Measurements from ENCODE around the gene ATP2C2.

Gene ATP2C2

DNA sequence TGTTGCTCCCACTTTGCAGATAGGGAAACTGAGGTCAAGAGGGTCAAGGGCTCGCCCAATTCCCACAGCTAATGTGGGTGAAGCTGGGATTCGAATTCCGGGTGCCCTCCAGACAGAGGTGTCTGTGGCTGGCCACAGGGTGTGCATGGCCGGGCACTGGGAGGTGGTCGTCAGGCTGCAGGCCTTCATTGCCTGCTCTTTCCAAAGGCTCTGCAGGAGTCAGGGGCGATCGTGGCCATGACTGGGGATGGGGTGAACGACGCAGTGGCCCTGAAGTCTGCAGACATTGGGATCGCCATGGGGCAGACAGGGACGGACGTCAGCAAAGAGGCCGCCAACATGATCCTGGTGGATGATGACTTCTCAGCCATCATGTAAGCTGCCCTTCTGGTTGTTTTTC is 86.3 kb downstream of the ATP2C2 start:
- DNase-seq: no peak

DNA sequence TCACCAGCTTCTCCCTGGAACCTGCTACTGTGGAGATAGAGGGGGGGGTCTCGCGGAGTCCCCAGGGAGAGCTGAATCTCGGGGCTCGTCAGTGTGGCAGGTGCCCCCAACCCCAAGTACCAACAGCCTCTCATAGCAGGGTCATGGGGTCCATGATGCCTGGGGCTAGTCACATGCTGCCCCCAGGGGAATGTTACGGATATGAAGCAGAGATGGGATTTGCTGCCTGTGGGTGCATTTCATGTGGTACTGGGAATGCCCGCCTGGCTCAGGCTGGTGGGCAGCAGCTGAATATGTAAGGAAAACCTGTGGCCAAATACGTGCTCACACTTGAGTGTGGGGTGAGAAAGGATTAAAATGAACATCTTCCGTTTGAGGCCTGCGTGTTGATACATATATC is 86.7 kb downstream of the ATP2C2 start:
- DNase-seq: no peak

DNA sequence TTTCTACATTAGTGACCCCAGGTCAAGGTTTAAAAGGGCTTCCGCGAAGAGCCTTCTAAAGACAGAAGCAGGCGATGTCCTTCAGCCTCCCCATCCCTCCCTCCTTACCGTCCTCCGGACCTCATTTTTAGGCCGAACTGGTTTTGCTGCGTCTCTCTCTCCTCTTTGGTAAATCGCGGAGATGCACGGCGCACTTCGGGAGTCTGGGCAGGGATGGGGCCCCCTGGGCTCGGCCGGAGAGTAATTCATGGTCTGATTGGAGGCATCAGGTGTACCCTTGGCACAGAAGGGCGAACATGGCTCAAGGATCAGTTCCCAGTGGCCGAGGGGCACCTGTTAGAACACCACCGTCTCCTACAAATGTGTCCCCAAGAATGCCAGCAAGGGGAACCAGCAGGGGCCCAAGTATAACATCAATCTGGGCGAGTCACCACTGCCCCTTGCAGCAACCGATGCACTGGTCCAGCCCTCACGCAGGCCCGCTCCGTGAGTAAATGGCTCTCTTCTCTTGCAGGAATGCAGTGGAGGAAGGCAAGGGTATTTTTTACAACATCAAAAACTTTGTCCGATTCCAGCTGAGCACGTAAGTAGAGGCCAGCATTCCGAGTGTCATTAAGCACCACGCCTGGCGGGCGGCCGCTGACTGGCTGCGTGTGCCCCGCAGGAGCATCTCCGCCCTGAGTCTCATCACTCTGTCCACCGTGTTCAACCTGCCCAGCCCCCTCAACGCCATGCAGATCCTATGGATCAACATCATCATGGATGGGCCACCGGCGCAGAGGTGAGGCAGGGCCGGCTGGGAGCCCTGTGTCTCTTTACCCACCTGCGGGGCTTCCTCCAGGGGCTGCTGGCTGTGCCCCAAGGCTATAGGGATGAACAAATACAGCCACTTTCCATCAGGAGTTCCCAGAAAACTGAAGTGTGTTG is 90.5 kb downstream of the ATP2C2 start:
- no peak for DNase-seq

DNA sequence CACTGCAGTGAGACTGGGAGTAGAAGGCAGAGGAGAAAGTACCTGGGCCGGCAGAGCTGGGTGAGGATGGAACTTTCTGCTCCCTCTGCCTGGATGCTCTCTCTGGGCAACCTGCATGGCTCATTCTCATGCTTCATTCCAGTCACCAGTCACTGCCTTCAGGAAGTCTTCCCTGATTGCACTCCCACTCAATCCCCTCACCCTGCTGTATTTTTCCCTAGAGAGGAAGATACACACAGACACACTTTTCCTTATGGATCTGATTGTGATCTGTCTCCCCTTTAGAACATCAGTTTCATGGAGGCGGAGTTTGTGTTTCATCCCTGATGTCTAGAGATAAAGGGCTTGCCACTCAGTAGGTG is 91.2 kb downstream of the ATP2C2 start:
- DNase-seq: no peak

DNA sequence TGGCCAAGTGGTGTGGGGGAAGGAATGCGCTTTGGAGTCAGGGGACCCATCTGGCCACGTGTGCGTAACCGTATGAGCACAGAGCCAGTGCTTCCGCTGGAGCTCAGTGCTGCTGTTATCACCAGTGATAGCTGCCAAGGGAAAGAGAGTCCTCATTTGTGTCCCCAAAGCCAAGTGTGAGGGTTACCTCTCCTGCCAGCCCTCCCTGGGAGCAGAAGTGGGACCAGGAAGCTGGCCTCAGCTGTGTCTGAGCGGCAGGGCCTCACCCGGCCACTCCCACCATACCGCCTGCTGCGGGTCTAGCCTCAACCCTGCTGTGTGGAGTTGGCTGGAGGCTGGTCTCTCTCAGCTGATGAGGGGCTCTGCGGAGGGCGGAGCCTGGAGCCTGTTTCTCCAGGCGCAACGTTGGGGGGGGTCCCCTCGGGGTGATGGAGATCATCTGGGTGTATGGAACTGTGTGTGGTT is 91.6 kb downstream of the ATP2C2 start:
- DNase-seq: no peak

DNA sequence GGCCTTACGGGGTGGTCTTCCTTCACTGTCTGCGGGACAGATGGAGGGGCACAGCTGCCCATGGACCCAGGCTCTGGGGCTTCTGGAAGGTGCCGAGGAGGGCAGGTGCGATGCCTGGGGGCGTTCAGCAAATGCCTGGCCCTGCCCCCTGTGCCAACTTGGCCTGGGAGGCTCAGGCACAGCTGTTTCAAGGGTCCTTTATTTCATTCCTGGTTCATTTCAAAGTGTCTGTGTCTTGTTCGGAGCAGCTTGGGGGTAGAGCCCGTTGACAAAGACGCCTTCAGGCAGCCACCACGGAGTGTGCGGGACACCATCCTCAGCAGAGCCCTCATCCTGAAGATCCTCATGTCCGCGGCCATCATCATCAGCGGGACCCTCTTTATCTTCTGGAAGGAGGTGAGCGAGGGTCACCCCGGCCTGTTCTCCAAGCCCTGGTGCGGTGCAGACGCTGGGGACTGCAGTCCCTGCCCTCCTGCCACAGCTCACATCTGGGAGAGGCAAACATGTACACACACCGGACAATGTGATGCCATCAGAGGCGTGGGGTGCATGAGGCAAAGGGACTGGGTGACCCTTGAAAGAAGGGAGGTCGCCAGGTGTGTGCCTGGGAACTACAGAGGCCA is 92.2 kb downstream of the ATP2C2 start:
- no peak for DNase-seq

DNA sequence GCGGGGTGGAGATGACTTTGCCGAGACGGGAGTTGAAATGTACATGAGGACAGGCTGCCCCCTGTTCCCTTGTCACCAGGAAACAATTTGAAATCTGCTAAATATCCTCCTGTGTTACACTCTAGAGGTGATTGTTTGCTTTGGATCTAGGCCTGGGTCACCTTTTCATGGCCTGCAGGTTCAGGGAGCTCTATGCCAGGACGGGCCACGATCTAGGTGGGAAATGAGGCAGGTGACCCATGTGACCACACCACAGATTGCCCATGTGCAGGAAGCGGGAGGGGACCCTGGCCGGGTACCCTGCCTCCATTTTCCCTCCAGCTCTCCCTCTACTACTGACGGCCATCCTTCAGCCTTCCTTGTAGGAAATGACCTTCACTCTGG is 92.7 kb downstream of the ATP2C2 start:
- no peak for DNase-seq

DNA sequence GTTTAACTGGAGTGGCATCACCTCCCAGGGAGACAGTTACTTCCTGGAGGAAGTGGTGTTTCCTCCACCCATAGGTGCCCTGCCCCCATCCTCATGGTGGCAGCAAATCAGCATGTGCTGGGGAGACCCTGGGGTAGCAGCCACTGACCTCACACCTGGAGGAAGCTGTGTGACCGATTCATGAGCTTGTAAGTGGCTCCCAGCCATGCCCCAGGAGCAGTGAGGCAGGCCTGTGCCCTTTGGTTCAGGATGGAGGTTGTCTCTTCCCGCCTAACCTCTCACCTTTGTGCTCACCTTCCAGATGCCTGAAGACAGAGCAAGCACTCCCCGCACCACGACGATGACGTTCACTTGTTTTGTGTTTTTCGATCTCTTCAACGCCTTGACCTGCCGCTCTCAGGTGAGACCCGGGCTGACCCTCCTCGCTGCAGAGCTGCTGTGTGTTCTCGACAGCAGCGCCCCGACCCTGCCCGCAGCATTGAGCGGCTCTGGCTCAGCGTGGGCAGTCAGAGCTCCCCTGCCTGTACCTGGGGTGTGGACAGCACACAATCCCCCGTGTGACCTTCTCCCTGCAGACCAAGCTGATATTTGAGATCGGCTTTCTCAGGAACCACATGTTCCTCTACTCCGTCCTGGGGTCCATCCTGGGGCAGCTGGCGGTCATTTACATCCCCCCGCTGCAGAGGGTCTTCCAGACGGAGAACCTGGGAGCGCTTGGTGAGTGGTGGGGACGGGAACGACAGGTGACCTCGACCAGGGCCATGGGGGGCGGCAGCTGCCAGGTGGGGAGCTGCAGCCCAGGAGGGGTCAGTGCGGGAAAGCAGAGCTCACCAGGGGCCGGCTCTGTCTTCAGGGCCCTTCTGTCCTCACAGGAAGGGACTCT is 93.3 kb downstream of the ATP2C2 start:
- no peak for DNase-seq

DNA sequence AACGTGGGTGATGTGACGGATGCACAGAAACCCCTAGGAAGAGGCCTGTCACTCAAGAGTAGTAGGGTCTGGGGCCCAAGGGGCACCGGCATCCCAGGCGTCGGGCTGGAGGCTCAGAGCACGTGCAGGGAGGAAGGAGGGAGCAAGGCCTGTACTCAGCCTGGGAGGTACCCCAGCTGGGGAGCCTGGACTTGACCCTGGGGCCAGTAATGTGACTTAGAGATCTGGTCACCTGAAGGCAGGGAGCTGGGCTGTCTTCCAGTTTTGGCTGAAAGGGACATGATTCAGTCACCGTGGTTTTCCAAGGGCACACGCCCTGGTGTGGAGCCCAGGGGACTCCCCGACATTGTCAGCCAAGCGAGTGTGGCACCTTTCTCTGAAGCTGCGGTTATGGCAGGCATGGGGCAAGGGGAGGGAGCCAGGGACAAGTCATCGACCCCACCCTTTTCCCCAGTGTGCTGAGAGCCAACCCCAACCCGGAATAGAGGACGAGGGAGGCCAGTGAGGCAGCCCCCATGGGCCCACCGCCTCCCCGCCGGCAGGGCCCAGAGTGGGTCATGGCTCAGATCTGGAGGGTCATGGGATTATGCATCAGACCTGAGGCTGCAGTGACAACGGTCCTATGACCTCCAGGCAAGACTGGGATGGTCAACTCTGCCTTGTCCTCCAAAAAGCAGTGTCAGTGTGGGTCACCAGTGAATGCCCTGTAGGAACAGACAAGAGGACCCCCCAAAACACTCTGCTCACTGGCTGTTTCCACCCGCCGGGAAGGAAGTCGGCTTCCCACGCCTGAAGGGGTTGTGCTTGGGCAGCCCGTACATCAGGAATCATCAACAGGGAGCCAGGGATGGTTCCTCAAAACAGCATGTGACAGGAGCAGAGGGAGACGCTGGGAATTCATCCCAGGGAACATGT is 94.2 kb downstream of the ATP2C2 start:
- DNase-seq: no peak

DNA sequence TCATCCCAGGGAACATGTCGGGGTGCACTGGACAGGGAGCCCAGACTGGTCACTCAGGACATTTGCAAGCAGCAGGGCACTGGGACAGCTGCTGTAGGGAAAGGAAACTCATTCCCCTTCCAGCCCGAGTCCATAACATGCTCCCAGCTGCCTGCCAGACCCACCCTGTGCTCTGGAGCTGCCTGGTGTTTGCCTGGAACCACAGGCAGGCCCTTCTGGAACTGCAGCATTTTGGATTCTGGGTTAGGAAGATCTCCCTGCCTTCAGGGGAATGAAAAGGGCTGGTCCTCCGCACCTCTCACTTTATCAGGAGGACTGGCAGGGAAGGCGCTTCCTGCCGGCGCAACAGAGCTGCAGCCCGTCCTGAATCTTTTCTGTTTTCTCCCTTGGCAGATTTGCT is 94.9 kb downstream of the ATP2C2 start:
- DNase-seq: no peak

DNA sequence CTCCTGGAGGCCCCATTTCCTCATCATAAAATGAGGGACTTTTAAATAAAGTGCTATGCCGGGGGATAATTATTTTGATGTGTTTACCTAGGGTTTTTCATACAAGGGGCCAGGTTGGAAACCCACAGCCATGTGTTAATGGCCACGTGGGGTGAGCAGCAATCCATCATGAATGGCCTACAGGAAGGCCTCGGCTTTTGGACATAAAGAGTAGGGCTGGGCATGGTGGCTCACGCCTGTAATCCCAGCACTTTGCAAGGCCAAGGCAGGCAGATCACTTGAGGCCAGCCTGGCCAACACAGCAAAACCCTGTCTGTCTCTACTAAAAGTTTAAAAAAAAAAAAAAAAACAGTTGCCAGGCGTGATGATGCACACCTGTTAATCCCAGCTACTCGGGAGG is 95.8 kb downstream of the ATP2C2 start:
- no peak for DNase-seq

DNA sequence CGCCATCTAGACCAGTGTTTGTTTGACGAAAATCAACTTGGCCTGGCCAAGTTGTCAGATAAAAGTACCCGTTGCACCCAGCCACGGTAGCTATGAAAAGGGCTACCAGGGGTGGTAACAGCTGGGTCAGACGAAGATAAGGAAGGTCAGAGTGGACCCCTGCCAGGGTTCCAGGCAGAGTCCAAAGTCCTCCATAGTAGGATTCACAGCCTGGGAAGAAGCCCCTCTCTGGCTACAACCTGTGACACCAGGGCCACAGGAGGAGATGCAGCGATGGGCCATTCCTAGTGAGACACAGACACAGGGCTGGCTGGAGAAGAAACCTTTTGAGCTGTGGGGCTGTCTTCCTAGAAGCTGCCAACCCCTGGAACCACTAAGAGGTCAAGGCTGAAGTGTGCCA is 96.8 kb downstream of the ATP2C2 start:
- no peak for DNase-seq

DNA sequence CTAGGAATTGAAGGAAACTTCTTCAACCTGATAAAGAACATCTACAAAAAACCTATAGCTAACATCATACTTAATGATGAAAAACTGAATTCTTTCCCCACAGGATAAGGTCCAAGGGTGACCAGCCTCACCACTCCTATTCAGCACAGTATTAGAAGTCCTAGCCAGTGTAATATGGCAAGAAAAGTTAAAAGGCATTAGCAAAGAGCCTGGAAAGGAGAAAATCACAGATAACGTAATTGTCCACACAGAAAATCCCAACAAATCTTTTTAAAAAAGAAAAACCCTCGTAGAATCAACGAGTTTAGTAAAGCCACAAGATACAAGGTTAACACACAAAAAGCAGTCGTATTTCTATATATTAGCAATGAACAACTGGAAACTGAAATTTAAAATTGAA is 98.4 kb downstream of the ATP2C2 start:
- no peak for DNase-seq

DNA sequence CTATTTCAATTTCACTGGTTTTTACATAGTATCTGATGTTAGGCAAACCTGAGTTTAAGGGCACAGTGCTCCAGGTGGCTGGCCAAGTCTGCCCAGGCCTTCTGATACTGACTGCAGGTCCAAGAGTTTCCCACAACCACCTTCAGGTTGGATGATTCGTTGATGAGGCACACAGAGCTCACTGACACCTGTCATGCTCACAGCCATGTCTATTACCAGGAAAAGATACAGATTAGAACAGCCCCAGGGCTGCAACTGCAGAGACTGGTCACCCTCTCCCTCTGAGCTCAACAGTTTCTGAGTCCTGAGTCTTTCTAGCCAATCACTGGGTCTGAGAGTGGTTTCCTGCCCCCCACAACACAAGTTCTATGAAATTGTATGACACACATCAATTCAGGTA is 98.9 kb downstream of the ATP2C2 start:
- no peak for DNase-seq

DNA sequence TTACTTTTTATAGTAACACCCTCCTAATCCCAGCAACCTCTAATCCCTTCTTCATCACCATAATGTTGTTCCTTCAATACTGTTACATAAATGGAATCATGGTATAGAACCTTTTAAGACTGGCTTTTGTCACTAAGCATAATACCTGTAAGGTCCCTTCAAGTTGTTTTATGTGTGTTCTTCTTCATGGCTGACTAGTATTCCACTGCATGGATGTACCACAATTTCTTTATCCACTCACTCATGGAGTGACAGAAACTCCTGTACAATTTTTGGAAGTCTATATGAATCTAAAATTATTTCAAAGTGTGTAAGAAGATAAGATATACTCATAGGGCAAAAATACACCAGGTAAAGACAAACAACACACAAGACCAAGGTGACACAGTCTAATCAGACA is 99.4 kb downstream of the ATP2C2 start:
- DNase-seq: no peak

DNA sequence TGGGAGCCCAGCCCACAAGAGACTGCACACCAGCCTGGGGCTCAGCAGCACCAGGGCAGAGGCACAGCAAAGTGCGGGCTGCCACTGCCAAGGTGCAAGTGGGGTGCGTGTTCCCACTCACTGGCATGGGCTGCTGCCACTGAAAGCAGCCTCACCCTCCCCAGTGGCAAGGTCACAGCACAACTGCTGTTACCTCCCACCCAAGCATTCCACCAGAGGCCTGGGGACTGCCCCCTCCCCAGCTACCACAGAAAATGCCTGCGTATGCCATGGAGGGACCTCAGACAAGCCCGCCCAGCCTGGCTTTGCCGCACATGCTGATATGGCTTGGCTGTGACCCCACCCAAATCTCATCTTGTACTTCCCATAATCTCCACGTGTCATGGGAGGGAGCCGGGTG is 103.0 kb downstream of the ATP2C2 start:
- DNase-seq: no peak

DNA sequence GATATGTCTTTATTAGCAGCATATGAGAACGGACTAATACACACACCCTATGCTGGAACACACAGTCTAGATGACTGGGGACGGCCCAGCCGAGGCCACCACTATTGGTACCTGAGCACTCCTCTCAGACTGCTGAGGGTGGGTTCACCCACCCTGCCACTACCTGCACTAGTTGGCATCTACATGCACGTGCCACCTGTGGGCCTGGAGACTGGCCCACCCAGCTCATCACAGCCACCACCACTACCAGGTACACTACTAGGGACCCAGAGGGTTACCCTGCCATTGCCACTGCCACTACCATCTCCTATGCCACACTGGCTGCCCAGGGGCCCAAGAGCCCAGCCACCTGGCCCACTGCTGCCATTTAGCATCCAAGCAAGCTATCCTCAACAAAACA is 103.6 kb downstream of the ATP2C2 start:
- DNase-seq: no peak

DNA sequence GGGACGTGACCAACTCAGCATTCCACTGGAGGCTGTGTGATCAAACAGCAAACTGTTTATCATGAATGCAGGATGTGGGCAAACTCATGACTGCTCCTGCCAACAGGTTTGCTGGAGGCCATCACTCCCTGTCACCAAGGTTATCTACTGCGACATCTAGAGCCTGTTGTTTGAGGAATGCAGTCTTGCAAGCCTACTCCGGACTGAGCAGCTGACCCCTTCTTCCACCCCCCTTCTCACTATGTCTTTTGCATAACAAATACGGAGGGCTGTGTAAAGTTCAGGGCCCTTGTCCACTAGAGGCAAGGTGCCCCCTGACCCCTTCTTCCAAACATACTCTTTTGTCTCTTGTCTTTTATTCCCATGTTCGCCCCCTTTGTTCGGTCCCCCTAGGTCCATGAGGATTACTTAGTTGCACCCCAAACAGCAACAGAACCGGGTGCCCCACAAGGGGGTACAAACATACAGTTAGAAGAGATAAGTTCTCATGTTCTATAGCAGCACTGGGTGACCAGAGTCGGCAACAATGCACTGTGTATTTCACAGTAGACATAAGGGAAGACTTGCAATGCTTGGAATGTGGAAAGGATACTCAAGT is 107.4 kb downstream of the ATP2C2 start:
- DNase-seq: no peak

DNA sequence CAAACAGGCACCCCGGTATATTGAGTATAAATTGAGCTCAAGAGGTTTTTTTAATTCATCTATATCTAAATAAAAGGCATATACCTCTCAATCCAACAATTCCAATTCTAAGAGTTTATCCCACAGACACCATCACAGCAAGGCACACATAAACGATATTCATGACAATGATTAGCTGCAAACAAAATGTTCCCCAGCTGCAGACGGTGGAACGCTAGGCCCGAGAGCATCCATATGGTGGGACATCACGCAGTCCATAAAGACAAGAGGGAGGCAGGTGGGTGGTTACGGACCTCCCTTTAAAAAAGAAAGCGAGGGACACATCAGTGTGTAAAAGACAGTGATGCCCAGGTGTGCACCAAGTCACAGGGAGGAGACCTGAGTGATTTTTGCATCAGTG is 108.1 kb downstream of the ATP2C2 start:
- no peak for DNase-seq

DNA sequence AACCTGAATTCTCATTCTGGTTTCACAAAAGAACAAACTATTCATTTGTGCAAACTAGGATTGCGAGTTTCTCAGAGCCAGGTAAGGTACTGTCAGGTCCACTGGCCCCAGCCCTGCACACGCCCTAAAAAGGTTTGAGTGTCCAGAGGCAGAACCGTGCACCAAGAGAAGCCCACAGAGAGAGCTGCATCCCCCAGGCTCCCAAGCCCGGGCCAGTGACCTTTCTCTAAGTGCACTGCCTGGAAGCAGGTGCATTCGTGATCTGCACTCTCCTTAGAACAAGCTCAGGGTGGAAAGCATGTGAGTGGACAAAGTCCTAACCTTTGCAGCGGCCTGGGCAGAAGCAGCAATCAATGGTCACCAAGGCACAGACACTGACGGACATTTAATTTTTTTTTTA is 109.3 kb downstream of the ATP2C2 start:
- DNase-seq: no peak

DNA sequence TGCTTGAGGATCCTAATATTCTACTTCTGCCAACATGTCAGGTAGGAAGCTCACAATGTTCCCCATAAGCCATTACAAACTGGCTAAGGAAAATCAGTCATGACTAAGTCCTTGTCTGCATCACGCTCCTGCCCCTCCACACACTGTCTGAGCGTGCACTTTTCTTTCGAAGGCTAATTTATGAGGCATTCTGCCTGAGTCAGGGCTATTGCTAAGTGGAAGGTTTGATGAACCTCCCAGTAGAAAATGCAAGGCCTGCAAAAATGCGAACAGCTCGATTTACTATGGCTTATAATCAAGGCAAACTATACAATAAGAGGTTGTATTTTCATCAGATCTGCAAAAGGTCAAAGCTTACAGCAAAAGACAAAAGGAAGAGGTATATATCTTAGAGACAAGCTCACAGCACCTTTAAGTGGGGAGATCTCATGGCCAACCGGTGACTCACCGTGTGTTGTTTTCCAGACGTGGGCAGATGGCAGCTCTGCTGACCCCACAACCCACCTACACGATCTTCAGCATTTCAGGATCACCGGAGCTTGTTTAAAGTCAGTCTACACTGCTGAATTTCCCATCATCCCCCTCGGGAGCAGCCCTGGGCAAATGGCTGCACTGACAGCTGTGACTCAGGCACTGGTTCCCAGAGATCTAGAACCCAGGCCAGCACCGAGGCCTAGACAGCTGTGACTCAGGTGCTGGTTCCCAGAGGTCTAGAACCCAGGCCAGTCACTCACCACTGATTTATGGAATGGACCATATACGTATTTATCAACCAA is 110.0 kb downstream of the ATP2C2 start:
- no peak for DNase-seq
